Endometrium (tissue), 2 donors: ENCODE results near the gene AMFR.
A peak's percentile ranks its signal among the peaks of the same experiment; 100 is the strongest.

Source experiments
- FAIRE-seq: peaks from 2 replicates; lab custom pipeline; 2012; peaks lifted over from hg19 to GRCh38; lab: Jason Lieb, UNC
- donor health status: control.
- donor health status: control.

AMFR gene

DNA sequence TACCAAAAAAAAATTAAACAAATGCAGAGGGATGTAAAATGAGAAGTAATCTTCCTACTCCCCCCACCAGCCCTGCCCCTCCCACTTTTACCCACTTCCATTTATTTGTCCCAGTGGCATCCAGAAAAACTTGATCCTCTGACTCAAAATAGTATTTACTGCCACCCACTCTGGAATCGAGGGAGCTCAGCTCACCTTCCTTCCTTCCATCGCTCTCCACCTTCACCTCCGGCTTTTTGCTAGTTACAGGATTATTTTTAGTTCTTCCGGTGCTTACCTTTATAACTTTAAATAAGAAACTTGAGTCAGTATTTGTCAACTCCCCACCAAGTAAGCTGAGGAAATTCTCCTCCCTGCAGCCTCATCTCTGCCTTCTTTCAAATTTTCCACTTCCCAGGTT is 94.9 kb downstream of the AMFR start:
- FAIRE-seq, result no peak

DNA sequence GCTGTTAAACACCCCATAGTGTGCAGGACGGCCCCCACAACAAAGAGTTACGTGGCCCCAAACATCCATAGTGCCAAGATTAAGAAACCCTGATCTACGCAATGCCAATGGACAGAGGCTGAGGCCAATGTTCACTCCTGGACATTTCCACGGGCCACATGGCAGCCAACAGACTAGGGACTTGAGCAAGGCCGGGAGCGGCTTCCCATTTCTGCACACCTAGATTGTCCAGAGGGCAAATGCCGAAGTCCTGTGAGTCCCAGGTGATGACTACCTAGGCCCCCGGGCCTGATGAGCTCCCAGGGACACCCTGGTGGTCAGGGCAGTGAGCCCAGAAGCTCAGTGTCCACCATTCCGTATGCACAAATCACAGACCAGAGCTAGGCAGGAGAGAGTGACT is 95.5 kb downstream of the AMFR start:
- FAIRE-seq, result no peak

DNA sequence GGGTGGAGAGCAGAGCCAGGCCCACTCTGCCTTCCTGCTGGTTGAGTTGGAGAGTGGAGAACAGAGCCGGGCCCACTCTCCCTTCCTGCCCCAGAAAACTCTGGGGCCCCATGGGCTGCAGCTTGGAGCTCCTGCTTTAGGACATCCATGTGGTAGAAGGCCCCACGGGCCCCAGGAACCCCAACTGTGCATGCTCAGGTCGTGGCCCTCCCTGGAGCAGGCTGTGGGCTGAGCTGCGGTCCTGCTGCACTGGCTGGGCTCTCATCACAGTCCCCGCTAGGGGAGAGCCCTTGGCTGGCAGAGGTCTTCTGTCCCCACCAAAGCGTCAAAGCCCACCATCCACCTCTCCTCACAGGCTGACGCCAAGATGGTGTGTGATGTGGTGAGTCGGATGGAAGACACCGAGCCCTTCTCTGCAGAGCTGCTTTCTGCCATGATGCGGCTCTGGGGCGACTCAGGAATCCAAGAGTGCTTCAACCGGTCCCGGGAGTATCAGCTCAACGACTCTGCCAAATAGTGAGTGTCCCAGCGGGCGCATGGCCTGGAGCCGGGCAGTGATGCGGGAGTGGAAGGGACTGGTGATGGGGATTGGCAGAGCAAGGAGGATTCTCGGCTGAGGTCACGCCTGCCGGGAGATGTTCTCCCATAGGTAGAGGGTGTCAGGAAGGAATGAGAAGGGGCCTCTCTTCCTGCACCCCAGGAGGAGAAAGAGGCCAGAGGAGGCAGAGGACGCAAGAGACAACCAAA is 96.9 kb downstream of the AMFR start:
- FAIRE-seq, result no peak

DNA sequence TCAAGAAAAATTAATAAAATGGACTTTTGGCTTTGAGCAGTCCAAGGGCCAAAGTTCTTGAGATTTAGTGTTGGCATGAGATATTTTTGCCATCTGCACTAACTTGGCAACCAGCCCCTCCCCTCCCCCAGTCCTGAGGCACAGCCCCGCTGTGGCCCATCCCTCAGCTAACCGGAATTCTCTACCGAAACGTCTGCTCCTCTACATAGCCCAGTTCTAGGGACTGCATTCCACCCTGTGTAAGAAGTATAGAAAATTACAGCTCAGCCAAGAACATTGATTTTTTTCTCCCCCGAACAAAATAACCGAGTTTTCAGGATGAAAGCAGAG is 97.5 kb downstream of the AMFR start:
- FAIRE-seq, result no peak

DNA sequence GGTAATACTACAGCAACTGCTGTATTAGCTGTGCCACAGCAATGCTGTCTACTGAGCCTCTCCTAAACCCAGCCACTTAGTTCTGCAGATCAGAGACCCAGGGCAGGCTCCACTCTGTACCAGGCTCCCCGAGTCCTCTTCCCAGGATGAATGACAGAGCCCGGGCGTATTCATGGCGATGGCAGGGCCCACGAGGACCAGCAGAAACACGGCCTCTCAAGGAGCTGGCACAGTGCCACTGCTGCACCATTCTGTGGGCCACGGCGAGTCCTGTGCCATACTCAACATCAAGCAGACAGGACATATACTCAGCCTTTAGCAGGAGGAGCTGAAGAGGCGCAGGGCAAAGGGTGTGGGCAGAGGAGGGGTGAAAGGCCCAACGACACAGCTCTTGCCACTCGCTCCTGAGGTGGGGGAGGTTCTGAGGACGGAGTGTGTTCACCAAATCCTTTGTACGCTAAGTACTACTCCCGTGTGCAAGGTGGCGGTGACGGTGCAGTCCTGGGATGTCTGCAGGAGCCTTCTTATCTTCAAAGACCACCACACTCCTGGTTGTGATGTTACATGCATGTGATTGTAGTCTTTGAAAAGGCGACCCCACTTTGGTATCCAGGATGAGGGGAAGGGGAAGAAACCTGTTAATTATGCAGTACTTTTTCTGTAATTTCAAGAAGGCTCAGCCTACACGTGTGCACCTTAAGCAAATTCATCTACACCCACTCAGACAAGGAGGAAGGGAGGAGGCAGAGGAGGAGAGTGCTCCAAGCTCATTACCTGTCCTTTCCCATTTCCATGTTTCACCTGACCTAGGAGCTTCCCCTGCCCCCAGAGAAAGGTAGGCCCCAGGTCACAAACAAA is 98.0 kb downstream of the AMFR start:
- FAIRE-seq, result no peak

DNA sequence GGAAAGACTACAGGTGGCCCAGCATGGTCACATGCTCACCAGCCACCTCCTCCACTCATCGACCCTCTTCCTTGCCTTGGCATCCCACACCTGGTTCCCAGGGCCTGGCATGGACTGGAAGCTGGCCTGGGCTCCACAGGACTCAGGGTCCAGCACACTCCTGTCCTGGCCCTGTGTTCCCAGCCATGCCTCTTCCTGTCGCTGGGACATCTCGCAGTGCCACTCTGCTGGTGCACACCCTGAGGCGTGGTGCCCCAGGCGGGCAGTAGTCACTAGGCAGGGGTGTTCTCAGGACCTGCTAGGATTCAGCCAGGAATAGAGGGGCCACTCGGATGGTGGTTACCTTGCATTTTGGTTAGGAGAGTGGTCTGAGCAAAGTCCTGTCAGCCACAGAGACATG is 99.4 kb downstream of the AMFR start:
- FAIRE-seq, result no peak

DNA sequence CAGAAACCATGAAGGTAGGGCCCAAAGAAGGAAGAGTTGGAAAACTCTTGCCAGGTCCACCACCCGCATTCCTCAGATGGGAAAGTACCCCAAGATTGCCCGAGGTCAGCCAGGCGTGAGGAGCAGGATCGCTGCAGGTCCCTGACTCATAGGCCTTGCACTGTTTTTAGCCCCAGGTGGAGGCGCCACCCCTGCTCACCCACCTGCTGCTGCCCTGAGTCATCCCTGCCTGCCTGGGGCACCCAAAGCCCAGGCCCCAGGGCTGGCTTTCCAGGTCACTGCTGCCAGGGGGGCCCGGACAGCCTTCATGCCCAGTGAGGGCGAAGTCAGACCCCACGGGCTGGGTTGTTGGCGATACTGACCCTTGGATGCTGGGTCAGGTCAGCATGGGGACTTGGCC is 100.9 kb downstream of the AMFR start:
- FAIRE-seq, result no peak

DNA sequence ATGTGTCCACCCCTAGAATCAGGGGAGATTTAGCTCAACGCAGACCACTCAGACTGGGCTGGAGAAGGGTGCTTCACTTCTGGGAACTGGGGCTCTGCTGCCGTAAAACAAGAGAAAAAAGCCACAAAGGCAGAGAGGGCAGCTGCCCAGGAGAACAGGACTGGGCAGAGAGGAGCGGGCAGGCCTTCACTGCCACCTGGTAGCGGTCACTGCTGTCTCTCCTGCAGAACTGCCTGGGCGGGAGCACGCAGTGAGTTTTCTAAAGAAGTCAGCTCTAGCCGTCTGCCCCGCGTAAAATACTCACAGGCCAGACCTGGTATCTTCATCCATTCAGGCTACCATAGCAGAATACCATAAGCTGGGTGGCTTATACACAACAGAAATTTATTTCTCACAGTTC is 103.8 kb downstream of the AMFR start:
- no peak for FAIRE-seq

DNA sequence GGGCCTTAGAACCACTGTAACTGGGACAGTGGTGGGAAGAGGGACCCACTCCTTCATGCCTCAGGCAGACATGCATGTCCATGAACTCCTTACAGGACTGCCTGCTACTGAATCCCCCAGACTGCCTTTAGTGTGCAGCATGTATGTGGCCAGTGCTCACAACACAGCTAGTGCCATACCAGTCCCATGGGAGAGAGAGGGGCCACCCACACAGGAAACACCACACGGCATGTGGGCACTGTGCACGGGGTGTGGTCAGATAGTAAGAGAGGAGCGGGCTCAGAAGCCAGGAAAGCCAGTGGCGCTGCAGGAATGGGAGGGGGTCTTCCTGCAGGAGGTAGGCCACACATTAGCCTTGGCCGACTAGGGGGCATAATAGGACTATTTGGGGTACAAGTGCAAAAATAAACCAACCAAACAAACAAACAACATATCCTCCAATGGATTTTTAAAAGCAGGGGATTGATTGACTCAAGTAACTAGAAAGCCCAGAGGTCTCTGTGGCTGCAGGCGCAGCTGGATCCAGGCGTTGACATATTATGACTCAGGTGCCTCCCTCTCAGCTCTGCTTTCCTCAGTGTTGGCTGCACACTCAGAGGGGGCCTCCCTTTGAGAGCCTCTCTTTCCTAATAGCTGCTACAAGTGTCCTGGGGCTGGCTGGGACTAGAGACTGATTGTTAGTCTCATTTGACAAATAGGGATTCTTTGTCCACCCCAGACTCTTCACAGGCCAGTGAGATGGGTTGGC is 104.4 kb downstream of the AMFR start:
- no peak for FAIRE-seq

DNA sequence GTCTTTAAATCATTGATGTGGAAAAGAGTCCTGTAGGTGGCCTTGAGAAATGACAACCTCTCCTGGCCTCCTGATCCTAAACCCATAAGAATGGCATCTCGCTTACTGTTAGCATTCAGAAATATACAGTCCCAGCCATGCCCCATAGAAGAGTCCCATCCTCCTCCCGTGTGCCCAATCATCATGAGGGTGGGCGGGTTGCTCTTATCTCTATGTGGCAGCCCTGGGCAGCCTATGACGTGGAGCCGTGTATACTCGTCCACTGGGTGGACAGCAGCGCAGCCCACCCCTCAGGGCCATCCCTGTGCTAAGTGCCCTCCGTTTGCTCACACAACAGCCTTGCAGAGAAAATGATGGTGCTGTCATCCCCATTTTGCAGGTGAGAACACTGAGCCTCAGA is 105.3 kb downstream of the AMFR start:
- no peak for FAIRE-seq

DNA sequence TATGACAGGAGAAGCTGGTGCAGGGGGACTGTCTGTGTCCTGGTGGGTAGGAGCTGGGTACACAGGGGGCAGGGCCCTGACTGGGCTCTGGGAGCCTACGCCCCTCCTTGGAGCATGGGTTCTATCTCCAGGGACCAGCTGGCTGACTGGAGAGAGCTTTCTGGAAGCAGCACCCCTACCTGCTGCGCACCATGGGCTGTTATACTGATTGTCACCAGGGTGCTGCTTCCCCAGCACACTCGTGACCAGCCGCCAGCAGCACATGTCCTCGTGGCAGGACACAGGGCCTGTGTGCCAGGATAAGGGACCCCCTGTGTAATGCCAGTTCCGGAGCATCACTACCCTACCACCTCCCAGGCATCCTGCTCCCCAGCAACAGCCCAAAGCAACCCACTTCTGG is 106.0 kb downstream of the AMFR start:
- no peak for FAIRE-seq

DNA sequence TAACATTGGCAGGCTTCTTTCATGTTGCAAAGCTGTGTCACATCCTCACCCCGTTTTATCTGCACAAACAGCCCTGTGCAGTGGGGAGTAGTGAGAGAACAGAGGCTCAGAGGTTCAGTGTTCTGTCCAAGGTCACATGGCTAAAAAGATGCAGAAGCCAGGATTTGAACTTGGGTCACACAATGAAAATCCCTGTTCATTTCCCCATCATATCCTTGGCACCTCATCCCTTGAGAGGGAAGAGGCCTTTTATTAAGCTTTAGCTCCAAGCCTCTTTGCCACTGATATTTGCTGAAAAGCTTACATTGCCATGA is 106.6 kb downstream of the AMFR start:
- FAIRE-seq, result no peak

DNA sequence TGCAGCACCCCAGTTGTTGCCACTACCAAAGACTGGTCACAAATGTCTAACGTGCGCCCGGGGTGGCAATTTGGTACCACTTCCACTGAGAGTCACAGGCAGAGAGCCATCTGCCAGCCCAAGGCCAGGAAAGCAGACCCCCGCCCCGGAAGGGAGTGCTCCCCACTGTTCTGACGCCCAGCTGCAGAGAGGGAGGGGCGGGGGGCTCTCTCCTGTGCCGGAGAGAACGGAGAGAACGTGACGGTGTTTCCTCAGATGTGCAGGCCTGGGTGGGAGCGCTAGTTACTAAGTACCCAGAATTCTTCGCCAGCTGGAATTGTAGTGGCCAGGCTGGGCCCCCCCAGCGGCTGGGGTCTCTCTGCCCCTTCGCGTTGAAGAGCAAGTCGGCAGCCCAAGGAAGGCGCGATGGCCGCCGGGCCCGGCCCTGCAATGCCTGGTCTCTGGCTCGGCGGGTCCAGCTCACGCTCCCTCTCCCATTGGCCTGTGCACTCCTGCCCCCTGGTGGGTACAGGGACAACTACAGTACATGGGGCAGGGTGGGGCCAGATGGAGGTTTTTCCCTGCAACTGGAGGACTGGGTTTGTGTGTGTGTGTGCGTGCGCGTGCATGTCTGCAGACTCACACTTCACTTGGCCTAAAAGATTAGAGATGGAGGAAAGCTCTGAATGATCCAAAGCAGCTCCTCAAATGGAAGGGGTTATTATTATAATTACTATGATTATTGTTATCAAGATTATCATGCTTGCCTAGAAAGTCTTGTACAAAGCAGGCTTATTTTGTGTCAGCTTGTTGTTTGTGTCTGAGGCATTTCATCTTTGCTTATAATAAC is 107.1 kb downstream of the AMFR start:
- FAIRE-seq, result peak; percentile 50

DNA sequence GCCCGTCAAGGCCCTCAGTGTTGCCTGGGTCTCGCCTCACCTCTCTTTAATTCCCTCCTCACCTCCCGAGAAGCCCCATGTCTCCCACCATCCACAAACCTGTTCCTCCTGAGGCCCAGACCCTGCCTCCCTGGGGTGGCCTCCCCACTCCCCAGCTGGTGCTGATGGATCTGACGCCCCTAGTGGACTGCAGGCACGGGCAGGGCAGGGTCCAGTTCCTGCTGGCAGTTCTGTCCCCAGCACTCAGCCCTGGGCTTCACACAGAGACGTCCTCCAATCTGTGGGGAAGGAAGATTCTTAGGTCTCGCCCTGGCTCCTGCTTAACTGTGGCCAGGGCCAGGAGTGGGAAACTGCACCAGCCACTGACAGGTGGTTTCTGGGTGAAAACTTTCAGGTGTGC is 108.8 kb downstream of the AMFR start:
- no peak for FAIRE-seq

DNA sequence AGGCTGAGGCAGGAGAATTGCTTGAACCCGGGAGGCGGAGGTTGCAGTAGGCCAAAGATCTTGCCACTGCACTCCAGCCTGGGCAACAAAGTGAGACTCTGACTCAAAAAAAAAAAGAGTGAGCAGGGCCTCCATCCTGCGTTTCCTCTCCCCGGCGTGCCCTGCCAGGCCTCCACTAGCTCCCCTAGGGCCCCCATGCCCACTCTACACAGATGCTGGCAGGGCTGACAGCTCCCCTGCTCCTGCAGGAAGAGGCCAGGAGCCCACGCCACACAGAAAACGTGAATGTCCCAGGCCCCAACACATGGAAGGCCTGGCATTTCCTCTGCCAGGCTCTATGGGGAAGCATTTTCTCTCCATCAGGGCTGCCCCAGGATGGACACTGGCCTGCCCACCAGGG is 109.4 kb downstream of the AMFR start:
- FAIRE-seq, result no peak

DNA sequence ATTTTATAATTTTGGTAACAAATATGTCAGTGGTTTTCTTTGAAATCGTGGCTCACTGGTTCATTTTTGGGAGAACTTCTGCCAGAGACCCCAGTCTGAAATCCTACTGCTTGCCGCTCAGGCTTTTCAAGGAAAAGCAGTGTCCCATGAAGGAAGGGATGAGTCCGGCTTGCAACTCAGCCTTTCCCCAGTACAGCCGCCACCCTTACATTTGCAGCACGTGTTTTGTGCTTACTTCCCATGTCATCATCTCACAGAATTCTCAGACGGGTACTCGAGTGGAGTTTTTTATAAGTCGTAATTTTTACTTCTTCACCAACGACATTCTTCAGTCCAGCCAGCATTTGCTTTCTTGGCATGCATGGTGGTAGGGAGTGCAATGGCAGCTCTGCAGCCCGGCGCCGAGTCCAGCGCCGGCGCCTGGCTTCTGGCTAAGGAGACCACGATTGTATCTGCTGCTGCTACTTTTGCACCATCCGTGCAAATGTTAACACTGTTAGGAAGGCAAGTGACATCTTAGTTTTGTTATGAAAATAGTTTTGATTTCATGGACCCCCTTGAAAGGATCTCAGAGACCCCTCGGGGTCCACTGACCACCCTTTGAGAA is 111.0 kb downstream of the AMFR start:
- FAIRE-seq, result no peak

DNA sequence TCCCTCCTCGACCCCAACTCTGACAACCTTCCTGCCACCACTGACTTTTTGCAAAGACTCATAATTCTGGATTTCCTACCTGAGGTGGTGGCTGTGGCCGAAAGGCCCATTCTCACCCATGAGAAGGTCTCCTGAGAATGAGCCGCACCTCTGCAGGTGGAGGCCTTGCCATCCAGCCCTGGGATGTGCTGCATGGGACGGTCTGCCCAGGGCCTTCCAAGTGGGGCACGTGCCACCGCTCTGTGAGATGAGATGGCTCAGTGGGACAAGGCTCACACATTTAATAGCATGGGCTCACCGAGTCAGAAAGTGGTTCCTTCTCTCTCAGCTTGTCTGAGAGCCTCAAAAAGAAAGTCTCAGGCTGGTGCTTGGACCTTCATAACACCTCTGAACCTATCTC is 112.8 kb downstream of the AMFR start:
- no peak for FAIRE-seq

DNA sequence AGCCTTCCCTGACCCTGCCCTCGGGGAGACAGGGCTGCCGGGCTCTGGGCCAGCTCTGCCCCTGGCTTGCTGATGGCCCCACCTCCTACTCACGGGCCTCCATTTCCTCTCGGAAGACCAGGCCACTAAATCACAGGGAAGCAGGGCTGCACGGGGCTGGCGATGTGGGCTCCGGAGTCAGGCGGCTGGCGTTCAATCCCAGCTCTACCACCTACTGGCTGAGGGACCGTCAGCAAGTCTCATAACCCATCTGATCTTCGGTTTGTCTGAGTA is 113.4 kb downstream of the AMFR start:
- no peak for FAIRE-seq
